ENCODE data around the gene ZNF394.
"Not testable (repeated sequence)": the region's sequence is repeated elsewhere in the genome, so short reads cannot be mapped to it uniquely, and the experiment has no call there.

The ZNF394 gene

DNA sequence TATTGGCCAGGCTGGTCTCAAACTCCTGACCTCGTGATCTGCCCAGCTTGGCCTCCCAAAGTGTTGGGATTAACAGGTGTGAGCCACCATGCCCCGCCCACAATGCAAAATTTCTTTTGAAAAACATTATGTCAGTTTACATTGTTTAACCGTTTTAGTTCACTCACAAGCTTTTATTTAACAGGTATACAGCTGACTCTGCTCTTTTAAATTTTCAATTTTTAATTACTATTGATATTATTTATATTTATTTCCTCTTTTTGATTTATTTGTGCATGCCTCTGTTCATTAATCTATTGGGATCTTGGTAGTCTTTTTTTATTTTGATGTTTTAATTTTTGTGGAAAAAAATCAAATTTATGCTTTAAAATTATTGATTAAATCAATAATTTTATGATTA lies 21.3 kb upstream of the ZNF394 start:
- no peak for DNase-seq
- Histone ChIP-seq H3K4me3 (ENCODE audit: low read depth, low read length) (no peak overlapping the region), H3K27ac (no peak overlapping the region), H3K9me3 (ENCODE audit: severe bottlenecking) (no peaks in the 10 kb centered on the region), H3K27me3 (ENCODE audit: insufficient read depth, low read depth, severe bottlenecking) (no peaks in the 10 kb centered on the region), H3K36me3 (peaks cover 32% of the 10 kb centered on the region)
- TF ChIP-seq, protein P1, sequence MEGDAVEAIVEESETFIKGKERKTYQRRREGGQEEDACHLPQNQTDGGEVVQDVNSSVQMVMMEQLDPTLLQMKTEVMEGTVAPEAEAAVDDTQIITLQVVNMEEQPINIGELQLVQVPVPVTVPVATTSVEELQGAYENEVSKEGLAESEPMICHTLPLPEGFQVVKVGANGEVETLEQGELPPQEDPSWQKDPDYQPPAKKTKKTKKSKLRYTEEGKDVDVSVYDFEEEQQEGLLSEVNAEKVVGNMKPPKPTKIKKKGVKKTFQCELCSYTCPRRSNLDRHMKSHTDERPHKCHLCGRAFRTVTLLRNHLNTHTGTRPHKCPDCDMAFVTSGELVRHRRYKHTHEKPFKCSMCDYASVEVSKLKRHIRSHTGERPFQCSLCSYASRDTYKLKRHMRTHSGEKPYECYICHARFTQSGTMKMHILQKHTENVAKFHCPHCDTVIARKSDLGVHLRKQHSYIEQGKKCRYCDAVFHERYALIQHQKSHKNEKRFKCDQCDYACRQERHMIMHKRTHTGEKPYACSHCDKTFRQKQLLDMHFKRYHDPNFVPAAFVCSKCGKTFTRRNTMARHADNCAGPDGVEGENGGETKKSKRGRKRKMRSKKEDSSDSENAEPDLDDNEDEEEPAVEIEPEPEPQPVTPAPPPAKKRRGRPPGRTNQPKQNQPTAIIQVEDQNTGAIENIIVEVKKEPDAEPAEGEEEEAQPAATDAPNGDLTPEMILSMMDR (IDR thresholded peaks at IDR 0.05; ENCODE audit: low read depth, low read length): no peak

- Histone ChIP-seq H3K27me3 (ENCODE audit: insufficient read depth, low read depth, severe bottlenecking) (no peaks in the 10 kb centered on the region), H3K9me3 (ENCODE audit: severe bottlenecking) (no peaks in the 10 kb centered on the region), H3K36me3 (peaks cover 49% of the 10 kb centered on the region), H3K4me3 (ENCODE audit: low read depth, low read length) (no peak overlapping the region), H3K27ac (no peak overlapping the region)
- no peak for DNase-seq
- TF ChIP-seq, protein P1 (IDR thresholded peaks at IDR 0.05; ENCODE audit: low read depth, low read length): no peak
These were observed 14.0 kb upstream of the ZNF394 start for GRCh38 chr7:99514050-99514449.

GRCh38 chr7:99505324-99505662 lies 5.2 kb upstream of the ZNF394 start:
- no peaks in the 10 kb centered on the region for H3K27me3 ChIP-seq (ENCODE audit: insufficient read depth, low read depth, severe bottlenecking)
- peak overlapping the region; percentile 95 for H3K27ac ChIP-seq
- H3K9me3 ChIP-seq (ENCODE audit: severe bottlenecking): no peaks in the 10 kb centered on the region
- H3K4me3 ChIP-seq (ENCODE audit: low read depth, low read length): peak overlapping the region; percentile 84
- DNase-seq: no peak
- peaks cover 15% of the 10 kb centered on the region for H3K36me3 ChIP-seq
- TF ChIP-seq, protein P1 (IDR thresholded peaks at IDR 0.05; ENCODE audit: low read depth, low read length): no peak

GRCh38 chr7:99504603-99505323 lies 4.7 kb upstream of the ZNF394 start, which contains the start of gene ZKSCAN5:
Gene ZKSCAN5, plus strand, starts transcription at chr7:99504662. Its CDS starts 1,383 bp downstream, at chr7:99506045.
- Histone ChIP-seq H3K27me3 (ENCODE audit: insufficient read depth, low read depth, severe bottlenecking) (no peaks in the 10 kb centered on the region), H3K36me3 (peaks cover 16% of the 10 kb centered on the region), H3K9me3 (ENCODE audit: severe bottlenecking) (no peaks in the 10 kb centered on the region), H3K27ac (peak within 1 kb of the TSS; percentile 95), H3K4me3 (ENCODE audit: low read depth, low read length) (peak within 1 kb of the TSS; percentile 84)
- peak; percentile 95 for DNase-seq
- TF ChIP-seq, protein P1 (IDR thresholded peaks at IDR 0.05; ENCODE audit: low read depth, low read length): no peak

- Histone ChIP-seq H3K36me3 (peaks cover 17% of the 10 kb centered on the region), H3K9me3 (ENCODE audit: severe bottlenecking) (no peaks in the 10 kb centered on the region), H3K4me3 (ENCODE audit: low read depth, low read length) (peak overlapping the region; percentile 84), H3K27me3 (ENCODE audit: insufficient read depth, low read depth, severe bottlenecking) (no peaks in the 10 kb centered on the region), H3K27ac (peak overlapping the region; percentile 95)
- peak; percentile 99 for DNase-seq
- TF ChIP-seq, protein P1 (IDR thresholded peaks at IDR 0.05; ENCODE audit: low read depth, low read length): no peak
These were observed 4.2 kb upstream of the ZNF394 start for GRCh38 chr7:99504281-99504602.

DNA sequence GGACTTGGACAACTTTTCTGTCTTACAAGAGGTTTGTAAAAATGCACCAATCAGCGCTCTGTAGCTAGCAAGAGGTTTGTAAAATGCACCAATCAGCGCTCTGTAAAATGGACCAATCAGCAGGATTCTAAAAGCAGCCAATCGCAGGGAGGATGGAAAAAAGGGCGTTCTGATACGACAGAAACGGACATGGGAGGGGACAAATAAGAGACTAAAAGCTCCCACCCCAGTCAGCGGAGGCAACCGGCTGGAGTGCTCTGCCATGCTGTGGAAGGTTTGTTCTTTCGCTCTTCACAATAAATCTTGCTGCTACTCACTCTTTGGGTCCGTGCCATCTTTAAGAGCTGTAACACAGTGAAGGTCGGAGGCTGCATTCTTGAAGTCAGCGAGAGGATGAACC lies 1.2 kb upstream of the ZNF394 start:
- H3K36me3 ChIP-seq: peaks cover 33% of the 10 kb centered on the region
- not testable (repeated sequence) for H3K9me3 ChIP-seq (ENCODE audit: severe bottlenecking); H3K27me3 ChIP-seq (ENCODE audit: insufficient read depth, low read depth, severe bottlenecking); H3K27ac ChIP-seq; DNase-seq; H3K4me3 ChIP-seq (ENCODE audit: low read depth, low read length)

All from WERI-Rb-1 (cell line).